Liver (tissue), 9 donors: ENCODE results near the gene CNEP1R1. TPM values are rescaled to one million over a fixed set of nuclear protein-coding genes. Genes with fewer than 3 reads are reported as not detected.

ENCODE experiments used
- DNase-seq: peaks from one replicate; pipeline ENCODE4 v3.0.0-alpha.2; 2017; ENCODE audit warnings: low spot score
- H3K27ac ChIP-seq, 2 donors: one replicate each; pipeline ENCODE4 v1.7.0; 2013; ENCODE audit warnings: inconsistent platforms in 2 of 2, low read length in 2 of 2, control low read depth in 1 of 2, low read depth in 1 of 2, mild to moderate bottlenecking in 1 of 2
- H3K27me3 ChIP-seq, 4 donors: one replicate each; pipeline versions ENCODE4 v1.6.1 to v1.7.0; 2013; ENCODE audit warnings: low read length in 3 of 4, inconsistent platforms in 1 of 4, mild to moderate bottlenecking in 1 of 4, moderate library complexity in 1 of 4; ENCODE audit not compliant: control insufficient read depth in 4 of 4, insufficient read depth in 4 of 4
- H3K36me3 ChIP-seq, 4 donors: one replicate each; pipeline versions ENCODE4 v1.6.1 to v1.7.0; 2013; ENCODE audit warnings: low read length in 3 of 4, mild to moderate bottlenecking in 3 of 4, low read depth in 1 of 4, moderate library complexity in 1 of 4; ENCODE audit not compliant: control insufficient read depth in 4 of 4, insufficient read depth in 3 of 4
- H3K4me1 ChIP-seq, 4 donors: one replicate each; pipeline versions ENCODE4 v1.6.1 to v1.7.0; 2013; ENCODE audit warnings: low read length in 3 of 4, mild to moderate bottlenecking in 3 of 4, moderate library complexity in 1 of 4; ENCODE audit not compliant: control insufficient read depth in 4 of 4, insufficient read depth in 4 of 4
- H3K4me3 ChIP-seq, 3 donors: one replicate each; pipeline versions ENCODE4 v1.6.1 to v1.7.0; 2013; ENCODE audit warnings: low read length in 3 of 3, control low read depth in 1 of 3, low read depth in 1 of 3, mild to moderate bottlenecking in 1 of 3
- H3K9ac ChIP-seq, 2 donors: one replicate each; pipeline ENCODE4 v1.7.0; 2013; ENCODE audit warnings: low read length in 2 of 2, mild to moderate bottlenecking in 2 of 2, moderate library complexity in 2 of 2, control low read depth in 1 of 2, low read depth in 1 of 2
- H3K9me3 ChIP-seq, 4 donors: one replicate each; pipeline versions ENCODE4 v1.6.1 to v1.7.0; 2013; ENCODE audit warnings: low read length in 3 of 4; ENCODE audit not compliant: control insufficient read depth in 4 of 4
- ATF3 ChIP-seq: IDR thresholded peaks from 2 replicates; pipeline ENCODE4 v1.6.1; 2016; ENCODE audit warnings: antibody characterized with exemption
- CTCF ChIP-seq: fragments of 150-350 bp; IDR thresholded peaks from 2 replicates; pipeline ENCODE4 v1.5.1; 2017; ENCODE audit warnings: improper control_type of control experiment, low read depth, low read length; ENCODE audit not compliant: missing input control
- EGR1 ChIP-seq, 2 donors: IDR thresholded peaks; 2 replicates each; pipeline ENCODE4 v1.6.1; 2016 to 2018; ENCODE audit warnings: antibody characterized with exemption in 2 of 2, low read depth in 2 of 2
- FOXA1 ChIP-seq: IDR thresholded peaks from 2 replicates; pipeline ENCODE4 v1.6.1; 2016; ENCODE audit warnings: antibody characterized with exemption
- FOXA2 ChIP-seq: IDR thresholded peaks from 2 replicates; pipeline ENCODE4 v1.6.1; 2016; ENCODE audit warnings: antibody characterized with exemption
- HNF4A ChIP-seq, 2 donors: conservative IDR thresholded peaks; 2 replicates each; pipeline ENCODE4 v1.6.1; 2016; ENCODE audit warnings: antibody characterized with exemption in 2 of 2, mild to moderate bottlenecking in 2 of 2
- HNF4G ChIP-seq: IDR thresholded peaks from 2 replicates; pipeline ENCODE4 v1.6.1; 2016; ENCODE audit warnings: antibody characterized with exemption
- JUND ChIP-seq, 2 donors: IDR thresholded peaks; 2 replicates each; pipeline ENCODE4 v1.6.1; 2016; ENCODE audit warnings: antibody characterized with exemption in 2 of 2
- MAX ChIP-seq: IDR thresholded peaks from 2 replicates; pipeline ENCODE4 v1.6.1; 2016; ENCODE audit warnings: antibody characterized with exemption
- NR2F2 ChIP-seq: IDR thresholded peaks from 2 replicates; pipeline ENCODE4 v1.6.1; 2016; ENCODE audit warnings: antibody characterized with exemption
- RAD21 ChIP-seq, 2 donors: IDR thresholded peaks; 2 replicates each; pipeline ENCODE4 v1.6.1; 2016; ENCODE audit warnings: antibody characterized with exemption in 2 of 2, mild to moderate bottlenecking in 2 of 2
- REST ChIP-seq: IDR thresholded peaks from 2 replicates; pipeline ENCODE4 v1.6.1; 2016; ENCODE audit warnings: antibody characterized with exemption, mild to moderate bottlenecking
- RXRA ChIP-seq, 2 donors: IDR thresholded peaks; 2 replicates each; pipeline ENCODE4 v1.6.1; 2017 to 2018; ENCODE audit warnings: antibody characterized with exemption in 2 of 2, mild to moderate bottlenecking in 1 of 2
- SP1 ChIP-seq: IDR thresholded peaks from 2 replicates; pipeline ENCODE4 v1.6.1; 2018; ENCODE audit warnings: antibody characterized with exemption, mild to moderate bottlenecking
- TAF1 ChIP-seq: conservative IDR thresholded peaks from 2 replicates; pipeline ENCODE4 v1.6.1; 2016; ENCODE audit warnings: antibody characterized with exemption, mild to moderate bottlenecking
- YY1 ChIP-seq: IDR thresholded peaks from 2 replicates; pipeline ENCODE4 v1.6.1; 2016; ENCODE audit warnings: antibody characterized with exemption, mild to moderate bottlenecking
- ZBTB33 ChIP-seq: IDR thresholded peaks from 2 replicates; pipeline ENCODE4 v1.6.1; 2016; ENCODE audit warnings: antibody characterized with exemption
- WGBS: extraction: QIAGEN DNeasy Blood & Tissue Kit; methylation state at CpG from one replicate; pipeline ENCODE4 v1.1.7; 2013; 5-methylcytosine and 5-hydroxymethylcytosine counted together
- polyA plus RNA-seq, 2 donors: library from polyadenylated mRNA; stranded (reverse) in 1 of 2; unstranded in 1 of 2; fragments of 200-250 nt in 1 of 2; fragments of >200 nt in 1 of 2; fragmentation: Nextera tagmentation in 1 of 2; extraction: Ambion mirVana in 1 of 2; gene quantifications; one replicate each; pipeline versions ENCODE4 v1.2.1 to v1.2.3, GENCODE V29; 2013 to 2015
- total RNA-seq, 2 donors: library from RNA; depleted of rRNA; stranded (reverse); fragments of >200 nt; gene quantifications; one replicate each; pipeline ENCODE4 v1.2.3, GENCODE V29; 2014
- donor health status: healthy.
- donor health status: healthy.
- donor health status: healthy.
- donor health status: healthy.
- donor health status: healthy.

Gene CNEP1R1
- total and polyA plus RNA-seq, 4 donors: 4.2 to 21.6 (median 8.8) TPM

GRCh38 chr16:49980166-49980565 lies 44.9 kb upstream of the CNEP1R1 start:
- Histone ChIP-seq H3K9ac (no peak overlapping the region), H3K27me3 (no peaks in the 10 kb centered on the region), H3K4me3 (no peak overlapping the region), H3K36me3 (no peaks in the 10 kb centered on the region), H3K4me1 (no peaks in the 10 kb centered on the region), H3K9me3 (peaks cover 0 to 5% (median 0%) of the 10 kb centered on the region in 4 donors), H3K27ac (no peak overlapping the region)
- WGBS: 75% methylated on average over 3 of the region's 3 CpGs
- no peak for TF ChIP-seq FOXA2
- no peak for TF ChIP-seq ZBTB33
- TF ChIP-seq RXRA (IDR thresholded peaks at IDR 0.05): no peak
- no peak for TF ChIP-seq SP1
- TF ChIP-seq FOXA1: no peak
- no peak for TF ChIP-seq TAF1
- no peak for TF ChIP-seq CTCF
- no peak for TF ChIP-seq MAX
- no peak for TF ChIP-seq RAD21 (IDR thresholded peaks at IDR 0.05)
- TF ChIP-seq NR2F2: no peak
- TF ChIP-seq JUND (IDR thresholded peaks at IDR 0.05): no peak
- TF ChIP-seq REST: no peak
- no peak for TF ChIP-seq EGR1 (IDR thresholded peaks at IDR 0.05; ENCODE audit: low read depth in 2 of 2)
- no peak for TF ChIP-seq HNF4G
- no peak for TF ChIP-seq ATF3
- no peak for TF ChIP-seq HNF4A (conservative IDR thresholded peaks at IDR 0.05)
- no peak for TF ChIP-seq YY1
- DNase-seq: no peak
